ENCODE results near the gene CERS4. TPM values are rescaled to one million over a fixed set of nuclear protein-coding genes. Genes with fewer than 3 reads are reported as not detected.
A peak's percentile ranks its signal among the peaks of the same experiment; 100 is the strongest.

Gene CERS4
- total and polyA plus RNA-seq, 9 donors = 11.7 to 24.1 (median 16.1) TPM

- WGBS (ENCODE audit: insufficient coverage) = 30% methylated on average over 10 of the region's 13 CpGs
- DNase-seq = peak; percentile 87
- no peak overlapping the region for H3K27ac ChIP-seq (ENCODE audit: low read length)
- no peaks in the 10 kb centered on the region for H3K9me3 ChIP-seq (replicated peaks; ENCODE audit: control insufficient read depth, low read depth, low read length)
- no peaks in the 10 kb centered on the region for H3K27me3 ChIP-seq (ENCODE audit: control insufficient read depth, insufficient read depth, low read length)
- H3K4me1 ChIP-seq (ENCODE audit: control insufficient read depth, insufficient read depth, low read length) = peaks cover 7% of the 10 kb centered on the region
- H3K36me3 ChIP-seq (ENCODE audit: control insufficient read depth, insufficient read depth, low read length) = peaks cover 31% of the 10 kb centered on the region
- H3K4me3 ChIP-seq (ENCODE audit: low read length) = no peak overlapping the region
Observed at GRCh38 chr19:8252922-8253589, 43.9 kb downstream of the CERS4 start.

GRCh38 chr19:8253678-8254077 lies 44.5 kb downstream of the CERS4 start:
- Histone ChIP-seq H3K9me3 (replicated peaks; ENCODE audit: control insufficient read depth, low read depth, low read length) (no peaks in the 10 kb centered on the region), H3K4me3 (ENCODE audit: low read length) (no peak overlapping the region), H3K27me3 (ENCODE audit: control insufficient read depth, insufficient read depth, low read length) (no peaks in the 10 kb centered on the region), H3K4me1 (ENCODE audit: control insufficient read depth, insufficient read depth, low read length) (peaks cover 7% of the 10 kb centered on the region), H3K27ac (ENCODE audit: low read length) (no peak overlapping the region), H3K36me3 (ENCODE audit: control insufficient read depth, insufficient read depth, low read length) (peaks cover 32% of the 10 kb centered on the region)
- WGBS (ENCODE audit: insufficient coverage) = 87% methylated on average over 9 of the region's 12 CpGs
- no peak for DNase-seq

GRCh38 chr19:8254286-8255001 lies 45.3 kb downstream of the CERS4 start:
- DNase-seq = no peak
- Histone ChIP-seq H3K4me3 (ENCODE audit: low read length) (no peak overlapping the region), H3K4me1 (ENCODE audit: control insufficient read depth, insufficient read depth, low read length) (peaks cover 7% of the 10 kb centered on the region), H3K36me3 (ENCODE audit: control insufficient read depth, insufficient read depth, low read length) (peaks cover 36% of the 10 kb centered on the region), H3K27ac (ENCODE audit: low read length) (no peak overlapping the region), H3K27me3 (ENCODE audit: control insufficient read depth, insufficient read depth, low read length) (no peaks in the 10 kb centered on the region), H3K9me3 (replicated peaks; ENCODE audit: control insufficient read depth, low read depth, low read length) (no peaks in the 10 kb centered on the region)
- 91% methylated on average over 6 of the region's 11 CpGs for WGBS (ENCODE audit: insufficient coverage)

- Histone ChIP-seq H3K27ac (ENCODE audit: low read length) (no peak overlapping the region), H3K4me3 (ENCODE audit: low read length) (no peak overlapping the region), H3K36me3 (ENCODE audit: control insufficient read depth, insufficient read depth, low read length) (peaks cover 40% of the 10 kb centered on the region), H3K9me3 (replicated peaks; ENCODE audit: control insufficient read depth, low read depth, low read length) (no peaks in the 10 kb centered on the region), H3K4me1 (ENCODE audit: control insufficient read depth, insufficient read depth, low read length) (peaks cover 7% of the 10 kb centered on the region), H3K27me3 (ENCODE audit: control insufficient read depth, insufficient read depth, low read length) (no peaks in the 10 kb centered on the region)
- DNase-seq = no peak
- WGBS (ENCODE audit: insufficient coverage) = 89% methylated on average over 11 of the region's 18 CpGs
Observed at GRCh38 chr19:8255426-8256125, 46.4 kb downstream of the CERS4 start.

GRCh38 chr19:8256276-8257051 lies 47.3 kb downstream of the CERS4 start:
- H3K4me1 ChIP-seq (ENCODE audit: control insufficient read depth, insufficient read depth, low read length) = no peaks in the 10 kb centered on the region
- H3K27ac ChIP-seq (ENCODE audit: low read length) = no peak overlapping the region
- no peak overlapping the region for H3K4me3 ChIP-seq (ENCODE audit: low read length)
- DNase-seq = no peak
- no peaks in the 10 kb centered on the region for H3K27me3 ChIP-seq (ENCODE audit: control insufficient read depth, insufficient read depth, low read length)
- no peaks in the 10 kb centered on the region for H3K9me3 ChIP-seq (replicated peaks; ENCODE audit: control insufficient read depth, low read depth, low read length)
- H3K36me3 ChIP-seq (ENCODE audit: control insufficient read depth, insufficient read depth, low read length) = peaks cover 43% of the 10 kb centered on the region
- WGBS (ENCODE audit: insufficient coverage) = 88% methylated on average over 11 of the region's 15 CpGs

GRCh38 chr19:8257052-8257443 lies 47.9 kb downstream of the CERS4 start:
- Histone ChIP-seq H3K4me3 (ENCODE audit: low read length) (no peak overlapping the region), H3K36me3 (ENCODE audit: control insufficient read depth, insufficient read depth, low read length) (peaks cover 46% of the 10 kb centered on the region), H3K4me1 (ENCODE audit: control insufficient read depth, insufficient read depth, low read length) (no peaks in the 10 kb centered on the region), H3K9me3 (replicated peaks; ENCODE audit: control insufficient read depth, low read depth, low read length) (no peaks in the 10 kb centered on the region), H3K27ac (ENCODE audit: low read length) (no peak overlapping the region), H3K27me3 (ENCODE audit: control insufficient read depth, insufficient read depth, low read length) (no peaks in the 10 kb centered on the region)
- no peak for DNase-seq
- WGBS (ENCODE audit: insufficient coverage) = 62% methylated on average over 3 of the region's 5 CpGs

GRCh38 chr19:8259142-8259921 lies 50.2 kb downstream of the CERS4 start:
- WGBS (ENCODE audit: insufficient coverage) = 90% methylated on average over 9 of the region's 11 CpGs
- no peaks in the 10 kb centered on the region for H3K9me3 ChIP-seq (replicated peaks; ENCODE audit: control insufficient read depth, low read depth, low read length)
- H3K27me3 ChIP-seq (ENCODE audit: control insufficient read depth, insufficient read depth, low read length) = no peaks in the 10 kb centered on the region
- DNase-seq = no peak
- no peaks in the 10 kb centered on the region for H3K4me1 ChIP-seq (ENCODE audit: control insufficient read depth, insufficient read depth, low read length)
- peaks cover 52% of the 10 kb centered on the region for H3K36me3 ChIP-seq (ENCODE audit: control insufficient read depth, insufficient read depth, low read length)
- H3K4me3 ChIP-seq (ENCODE audit: low read length) = no peak overlapping the region
- H3K27ac ChIP-seq (ENCODE audit: low read length) = no peak overlapping the region

GRCh38 chr19:8259922-8260247 lies 50.7 kb downstream of the CERS4 start:
- 92% methylated on average over 1 of the region's 3 CpGs for WGBS (ENCODE audit: insufficient coverage)
- Histone ChIP-seq H3K4me1 (ENCODE audit: control insufficient read depth, insufficient read depth, low read length) (no peaks in the 10 kb centered on the region), H3K27ac (ENCODE audit: low read length) (no peak overlapping the region), H3K9me3 (replicated peaks; ENCODE audit: control insufficient read depth, low read depth, low read length) (no peaks in the 10 kb centered on the region), H3K4me3 (ENCODE audit: low read length) (no peak overlapping the region), H3K36me3 (ENCODE audit: control insufficient read depth, insufficient read depth, low read length) (peaks cover 52% of the 10 kb centered on the region), H3K27me3 (ENCODE audit: control insufficient read depth, insufficient read depth, low read length) (no peaks in the 10 kb centered on the region)
- no peak for DNase-seq

GRCh38 chr19:8261347-8261746 lies 52.2 kb downstream of the CERS4 start:
- WGBS (ENCODE audit: insufficient coverage) = 83% methylated on average over 8 of the region's 9 CpGs

More at GRCh38 chr19:8261347-8261746, 52.2 kb downstream of the CERS4 start:
- DNase-seq = no peak
- Histone ChIP-seq H3K9me3 (replicated peaks; ENCODE audit: control insufficient read depth, low read depth, low read length) (no peaks in the 10 kb centered on the region), H3K4me1 (ENCODE audit: control insufficient read depth, insufficient read depth, low read length) (no peaks in the 10 kb centered on the region), H3K4me3 (ENCODE audit: low read length) (no peak overlapping the region), H3K27me3 (ENCODE audit: control insufficient read depth, insufficient read depth, low read length) (no peaks in the 10 kb centered on the region), H3K27ac (ENCODE audit: low read length) (no peak overlapping the region), H3K36me3 (ENCODE audit: control insufficient read depth, insufficient read depth, low read length) (peaks cover 39% of the 10 kb centered on the region)
